GM21390 (cell line): ENCODE measurements around the gene SHISAL1.
"Not testable (repeated sequence)": the region's sequence is repeated elsewhere in the genome, so short reads cannot be mapped to it uniquely, and the experiment has no call there.

Source experiments
- ATAC-seq: cut with Tn5 transposase; IDR thresholded peaks from one replicate; pipeline ENCODE4 v1.9.1; 2021; ENCODE audit not compliant: unreplicated experiment

Gene SHISAL1

DNA sequence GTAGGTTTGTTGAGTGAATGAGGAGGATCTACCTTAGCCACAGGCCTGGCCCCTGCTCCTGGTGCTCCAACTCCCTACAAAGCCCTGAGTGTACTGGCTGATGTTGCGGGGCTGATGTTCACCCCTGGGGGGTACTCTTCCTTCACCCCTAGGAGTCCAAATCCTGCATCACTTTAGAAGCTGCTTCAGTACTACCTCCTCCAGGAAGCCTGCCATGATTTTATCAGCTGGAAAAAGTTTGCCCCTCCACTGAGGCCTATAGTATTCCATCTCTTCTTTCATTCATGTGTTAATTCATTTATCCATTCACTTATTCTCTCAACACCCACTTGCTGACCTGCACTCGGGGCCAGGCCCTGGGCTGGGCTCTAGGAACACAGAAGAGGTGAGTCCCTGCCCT, 7.8 kb downstream of the SHISAL1 start:
- ATAC-seq: no peak

- ATAC-seq: no peak
These were observed 8.4 kb downstream of the SHISAL1 start for GRCh38 chr22:44304354-44304753.

GRCh38 chr22:44302363-44302762, 10.4 kb downstream of the SHISAL1 start:
- ATAC-seq: not testable (repeated sequence)

- no peak for ATAC-seq
These were observed 11.7 kb downstream of the SHISAL1 start for GRCh38 chr22:44301039-44301438.

- ATAC-seq: no peak
These were observed 13.6 kb downstream of the SHISAL1 start for GRCh38 chr22:44299124-44299523.

DNA sequence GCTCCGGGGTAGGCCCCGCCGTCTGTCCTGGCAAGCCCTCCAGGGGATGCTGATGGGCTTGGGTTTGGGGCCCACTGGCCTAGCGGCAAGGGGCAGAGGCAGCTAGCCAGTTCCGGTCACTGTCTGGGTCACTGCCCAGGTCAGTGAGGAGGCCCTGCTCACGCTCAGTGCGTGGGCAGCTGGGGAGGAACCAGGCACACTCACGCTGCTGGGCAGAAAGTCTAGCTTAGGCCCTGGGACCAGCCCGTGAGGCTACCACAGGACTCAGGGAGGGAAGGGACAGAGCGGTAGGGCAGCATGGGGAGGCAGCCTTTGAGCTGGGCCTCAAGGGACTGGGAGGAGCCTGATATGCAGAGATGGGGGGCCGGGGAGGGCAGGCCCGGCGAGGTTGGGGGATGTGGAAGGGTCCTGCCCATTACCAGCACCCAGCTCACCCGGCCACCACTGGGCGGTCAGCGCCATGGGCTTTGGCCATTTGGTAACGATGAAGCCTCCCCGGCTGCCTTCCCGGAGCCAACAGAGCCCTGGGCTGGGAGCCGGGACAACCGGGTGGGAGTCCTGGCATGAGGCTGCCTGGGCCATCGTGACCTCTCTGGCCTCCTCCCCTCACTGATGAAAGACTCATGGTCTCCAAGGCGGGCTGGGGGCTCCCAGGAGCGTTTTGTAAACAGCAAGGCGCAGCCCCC, 14.2 kb downstream of the SHISAL1 start:
- no peak for ATAC-seq

DNA sequence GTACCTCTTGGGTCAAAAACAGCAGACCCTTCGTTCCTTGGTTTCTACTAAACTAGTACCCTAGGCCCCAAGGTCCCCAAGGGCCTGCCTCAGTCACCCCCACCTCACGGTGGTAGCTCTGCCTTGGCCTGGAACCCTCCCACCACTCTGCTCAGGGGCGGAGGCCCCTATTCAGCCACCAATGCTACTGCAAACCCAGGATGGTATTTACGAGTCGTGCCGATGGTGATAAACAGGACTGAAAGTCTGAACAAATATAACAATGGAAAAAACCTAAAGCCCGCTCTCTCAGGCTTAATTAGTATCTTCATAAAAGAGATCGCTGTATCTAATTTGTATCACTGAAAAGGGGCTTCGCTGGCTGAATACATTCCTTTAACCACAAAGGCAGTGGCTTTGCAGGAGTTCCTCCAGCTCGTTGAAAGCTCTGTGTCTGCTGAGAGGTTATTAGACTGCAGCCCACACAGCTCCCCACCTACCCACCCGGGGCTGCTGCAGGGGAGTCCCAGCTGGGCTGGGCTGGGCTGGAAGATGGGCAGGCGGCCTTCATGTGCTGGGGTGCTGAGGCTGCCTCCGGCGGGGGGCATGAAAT, 15.2 kb downstream of the SHISAL1 start:
- no peak for ATAC-seq

DNA sequence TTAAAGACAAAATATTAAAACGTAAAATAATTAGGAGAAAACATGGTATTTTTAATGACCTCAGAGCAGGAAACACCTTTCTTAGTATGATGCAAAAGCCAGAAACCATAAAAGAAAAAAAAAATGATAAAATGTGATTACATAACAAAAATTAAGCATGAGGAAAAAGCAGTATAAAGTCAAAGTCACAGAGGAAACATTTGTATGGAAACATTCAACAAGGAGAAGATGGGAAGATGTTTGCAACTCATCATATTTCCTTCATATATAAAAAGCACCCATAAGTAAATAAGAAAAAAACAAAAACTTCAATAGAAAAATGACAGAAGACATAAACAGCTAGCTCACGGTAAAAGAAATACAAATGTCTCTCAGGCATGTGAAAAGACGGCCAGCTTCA, 17.3 kb downstream of the SHISAL1 start:
- no peak for ATAC-seq

DNA sequence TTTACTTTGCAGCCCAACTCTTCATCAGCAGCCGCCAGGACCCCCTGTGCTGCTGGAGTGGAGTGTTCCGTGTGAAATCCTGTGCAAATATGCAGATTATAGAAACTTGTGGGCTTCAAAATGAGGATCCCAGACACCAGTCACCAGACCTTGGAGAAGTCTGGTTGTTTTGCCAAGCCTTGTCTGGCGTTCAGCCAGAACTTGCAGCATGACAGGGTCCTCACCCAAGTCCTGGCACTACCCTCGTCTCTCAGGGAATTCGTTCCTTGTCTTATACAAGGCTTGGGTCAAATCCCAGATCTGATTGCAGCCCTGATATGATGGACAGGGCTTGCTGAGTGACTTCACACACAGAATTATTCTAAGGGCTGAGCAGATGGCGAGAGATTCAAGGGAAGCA, 18.9 kb downstream of the SHISAL1 start:
- ATAC-seq: no peak

DNA sequence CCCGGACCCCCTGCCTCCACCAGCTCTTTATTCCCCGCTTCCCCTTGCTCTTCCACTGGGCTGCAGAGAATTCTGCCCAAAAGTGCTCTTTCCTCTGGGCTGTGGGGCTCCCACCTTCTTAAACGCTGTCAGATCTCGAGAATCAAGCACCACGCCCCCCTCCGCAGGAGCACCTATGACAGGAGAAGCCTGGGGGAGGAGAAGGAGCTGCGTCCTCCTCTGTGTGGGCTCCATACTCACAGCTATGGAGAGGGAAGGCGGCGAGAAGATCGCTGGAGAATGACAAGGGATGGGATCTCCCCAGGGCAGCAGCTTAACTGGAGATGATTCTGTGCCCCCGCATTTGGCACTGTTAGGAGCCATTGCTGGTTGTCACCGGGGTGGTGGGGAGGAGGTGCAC, 19.7 kb downstream of the SHISAL1 start:
- ATAC-seq: no peak

- ATAC-seq: no peak
These were observed 20.2 kb downstream of the SHISAL1 start for GRCh38 chr22:44292521-44292920.

GRCh38 chr22:44291674-44292360, 20.9 kb downstream of the SHISAL1 start:
- ATAC-seq: no peak

DNA sequence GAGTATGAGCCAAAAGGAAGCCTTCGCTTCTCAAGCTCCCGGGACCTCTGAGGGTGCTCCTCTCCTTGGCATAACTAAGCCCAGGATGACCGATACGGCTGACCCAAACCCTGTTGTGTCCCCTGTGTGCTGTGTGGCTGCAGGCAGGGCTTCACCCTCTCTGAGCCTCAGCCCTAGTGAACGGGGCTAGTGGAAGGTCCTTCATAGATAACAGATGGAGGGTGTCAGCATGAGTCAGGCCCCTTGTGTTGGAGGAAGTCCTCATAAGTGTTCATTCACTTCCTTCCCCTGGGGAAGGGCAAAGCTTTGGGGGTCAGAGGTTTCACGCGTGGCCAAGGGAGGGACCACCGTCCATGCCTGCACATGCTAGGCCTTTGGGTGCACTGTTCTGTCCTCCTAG, 21.5 kb downstream of the SHISAL1 start:
- no peak for ATAC-seq

DNA sequence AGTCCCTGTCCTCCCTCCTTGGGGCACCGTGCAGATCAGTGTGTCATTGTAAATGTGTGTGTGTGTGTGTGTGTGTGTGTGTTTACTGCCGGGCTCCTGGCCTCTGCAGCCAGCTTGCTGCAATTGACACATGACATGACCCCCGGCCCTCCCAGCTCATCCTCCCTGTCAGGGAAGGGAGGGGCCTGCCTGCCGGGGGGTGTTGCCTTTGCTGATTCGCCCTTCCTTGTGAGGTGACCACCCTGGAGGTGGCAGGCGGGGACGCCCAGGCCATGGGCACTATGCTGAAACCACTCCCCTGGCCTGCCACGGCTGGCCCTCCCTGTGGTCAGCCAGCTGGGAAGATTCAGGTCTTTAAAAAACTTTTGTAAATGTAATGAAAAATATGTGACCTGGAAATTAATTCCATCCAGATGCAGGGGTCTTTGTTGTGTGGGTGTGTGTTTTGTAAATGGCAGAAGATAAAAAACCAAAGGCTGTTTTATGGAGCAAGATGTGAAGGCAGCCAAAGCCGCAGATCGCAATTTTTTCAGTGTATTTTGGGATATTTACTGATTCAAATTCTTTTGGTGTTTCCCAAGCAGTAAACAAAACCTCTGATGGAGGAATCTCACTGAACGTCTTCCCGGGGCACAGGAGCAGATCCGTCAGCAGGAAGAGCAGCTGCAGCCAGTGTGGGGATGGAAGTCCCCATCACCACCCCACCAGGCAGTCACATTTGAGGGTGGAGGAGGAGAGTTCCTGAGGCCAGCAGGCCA, 23.2 kb downstream of the SHISAL1 start:
- no peak for ATAC-seq

GRCh38 chr22:44288913-44289312, 23.8 kb downstream of the SHISAL1 start:
- ATAC-seq: no peak

GRCh38 chr22:44287741-44288140, 25.0 kb downstream of the SHISAL1 start:
- ATAC-seq: no peak

DNA sequence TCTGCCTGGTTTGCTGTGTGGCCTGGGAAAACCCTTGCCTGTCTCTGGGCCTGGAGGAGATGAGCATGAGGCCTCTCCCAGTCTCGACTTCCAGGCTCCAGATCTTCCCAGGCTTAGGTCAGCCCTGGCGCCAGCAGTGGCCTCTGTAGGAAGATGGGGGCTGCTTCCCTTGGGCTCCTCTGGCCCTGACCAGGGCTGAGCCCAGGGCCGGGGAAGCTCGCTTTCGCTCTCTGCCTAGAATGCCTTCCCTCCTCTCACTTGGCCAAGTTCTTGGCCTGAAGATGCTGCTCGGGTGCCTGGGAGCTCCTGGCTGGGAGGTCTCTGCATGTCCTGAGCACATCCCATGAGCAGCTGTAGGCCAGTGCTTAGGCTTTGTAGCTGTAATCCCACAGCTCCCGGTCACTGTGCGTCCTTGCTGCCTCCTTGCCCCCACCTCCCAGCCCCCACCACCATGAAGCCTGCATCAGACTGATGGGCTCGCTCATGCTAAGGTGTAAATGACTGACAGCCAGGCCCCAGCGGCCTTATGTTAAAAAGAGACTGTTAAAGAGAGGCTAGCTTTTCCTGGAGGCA, 25.5 kb downstream of the SHISAL1 start:
- ATAC-seq: no peak

DNA sequence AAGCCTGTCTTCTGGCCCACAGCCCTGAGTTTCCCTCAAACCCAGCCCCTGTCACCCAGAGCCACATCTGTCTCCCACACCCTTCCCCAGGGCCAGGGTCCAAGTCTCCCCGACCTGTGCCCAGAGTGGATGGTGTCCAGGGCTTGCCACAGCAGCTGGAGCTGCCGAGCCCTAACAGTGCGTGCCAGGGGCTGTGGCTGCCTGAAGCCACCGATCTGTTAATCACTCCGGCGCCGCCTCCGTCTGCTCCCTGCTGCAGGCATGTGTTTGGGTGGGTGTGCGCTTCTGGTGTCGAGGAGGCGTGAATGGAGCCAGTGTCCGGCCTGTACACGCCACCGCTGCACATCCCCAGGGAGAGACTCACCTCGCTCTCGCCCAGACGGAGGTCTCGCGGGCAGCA, 26.1 kb downstream of the SHISAL1 start:
- no peak for ATAC-seq

DNA sequence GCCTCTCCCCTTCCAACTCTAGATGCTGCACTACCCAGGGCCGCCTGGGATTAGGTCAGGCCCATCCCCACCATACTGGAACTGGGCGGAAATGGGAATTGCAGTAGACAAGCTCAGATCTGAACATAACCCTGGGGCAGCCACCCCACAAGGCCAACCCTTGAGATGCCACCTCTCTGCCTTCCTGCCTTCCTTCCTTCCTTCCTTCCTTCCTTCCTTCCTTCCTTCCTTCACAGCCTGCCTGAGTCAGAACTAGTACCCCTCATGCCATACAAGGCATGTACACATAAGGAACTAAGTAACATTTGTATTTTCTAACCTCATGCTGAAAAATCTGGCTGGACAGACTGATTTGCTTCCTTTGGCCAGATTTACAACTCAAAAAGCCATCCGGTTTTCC, 28.0 kb downstream of the SHISAL1 start:
- no peak for ATAC-seq

GRCh38 chr22:44281768-44282637, 30.7 kb downstream of the SHISAL1 start:
- no peak for ATAC-seq
